Erythroblast (primary cell): ENCODE results near the gene OXCT1.

Experiments used
- GATA1 ChIP-seq: IDR thresholded peaks from 2 replicates; pipeline ENCODE4 v1.6.1; 2011; ENCODE audit warnings: low read depth, mild to moderate bottlenecking, control low read depth, low read length, moderate library complexity
- POLR2A ChIP-seq: IDR thresholded peaks from 2 replicates; pipeline ENCODE4 v1.6.1; 2011; ENCODE audit warnings: mild to moderate bottlenecking, low read length

- TF ChIP-seq POLR2A (no peak), GATA1 (no peak)
Measured at GRCh38 chr5:41754857-41755256, 115.4 kb downstream of the OXCT1 start.
